GM12878 (cell line): ENCODE results near the gene NAA35. TPM values are rescaled to one million over a fixed set of nuclear protein-coding genes. Genes with fewer than 3 reads are reported as not detected.

Experiments
- ATAC-seq: fragments of 200-7000 bp; cut with Tn5 transposase; 3 replicates; pipeline ENCODE4 v1.9.1; 2020; ENCODE audit warnings: mild to moderate bottlenecking, moderate library complexity
- BruUV-seq: library from RNA; stranded (reverse); fragments of 400-500 nt; replicated peaks from 2 replicates; lab custom pipeline; 2021; lab: Mats Ljungman, UMichigan
- CTCF ChIA-PET: fragments of 300-600 bp; sonication (Branson Sonifier 250); formaldehyde crosslinking; extraction: SDS; loops from one replicate; lab custom pipeline; 2021; ENCODE audit warnings: inconsistent platforms; lab: Yijun Ruan, JAX
- POLR2A ChIA-PET: fragments of 350-600 bp; formaldehyde crosslinking; extraction: SDS; loops from one replicate; lab custom pipeline; 2021; ENCODE audit warnings: inconsistent platforms; lab: Charles Lee
- RAD21 ChIA-PET: fragments of 300-600 bp; sonication (Branson Sonifier 250); formaldehyde crosslinking; loops from one replicate; lab custom pipeline; 2023; ENCODE audit warnings: antibody characterized with exemption; ENCODE audit not compliant: unreplicated experiment; lab: Charles Lee
- SMC1A ChIA-PET: fragments of 300-600 bp; sonication (Branson Sonifier 250); formaldehyde crosslinking; loops from one replicate; lab custom pipeline; 2023; ENCODE audit not compliant: unreplicated experiment, uncharacterized antibody; lab: Charles Lee
- DNase-seq: peaks from one replicate; pipeline ENCODE4 v3.0.0-alpha.2; 2011; ENCODE audit warnings: low read depth, low spot score
- FAIRE-seq: peaks from 3 replicates; lab custom pipeline; 2011; peaks lifted over from hg19 to GRCh38; lab: Jason Lieb, UNC
- H2AFZ ChIP-seq: 2 replicates; pipeline ENCODE4 v1.6.0; 2011; ENCODE audit warnings: low read depth, low read length, control low read depth; ENCODE audit not compliant: control insufficient read depth
- H3K27ac ChIP-seq: 2 replicates; pipeline ENCODE4 v1.5.1; 2011; ENCODE audit warnings: control low read depth; ENCODE audit not compliant: control insufficient read depth, insufficient read depth
- H3K27me3 ChIP-seq, 2 experiments: replicated peaks in 1 of 2; 2 replicates each; pipeline versions ENCODE4 v1.6.0 to v1.6.1; 2011; ENCODE audit warnings: low read length in 1 of 2; ENCODE audit not compliant: control insufficient read depth in 2 of 2, insufficient read depth in 2 of 2
- H3K36me3 ChIP-seq, 2 experiments: 2 replicates each; pipeline ENCODE4 v1.5.1; 2011; ENCODE audit warnings: low read length in 1 of 2; ENCODE audit not compliant: control insufficient read depth in 2 of 2, insufficient read depth in 2 of 2
- H3K4me1 ChIP-seq: 2 replicates; pipeline ENCODE4 v1.6.1; 2011; ENCODE audit warnings: mild to moderate bottlenecking, low read length, moderate library complexity, mixed read lengths; ENCODE audit not compliant: control insufficient read depth, insufficient read depth
- H3K4me2 ChIP-seq: 2 replicates; pipeline ENCODE4 v1.6.0; 2011; ENCODE audit warnings: control low read depth; ENCODE audit not compliant: control insufficient read depth, insufficient read depth
- H3K4me3 ChIP-seq: fragments of 200-600 bp; sonication (generic); 2 replicates; pipeline ENCODE4 v1.5.1; 2016
- H3K79me2 ChIP-seq: 2 replicates; pipeline ENCODE4 v1.6.0; 2011; ENCODE audit warnings: low read length; ENCODE audit not compliant: control insufficient read depth, insufficient read depth
- H3K9ac ChIP-seq: 2 replicates; pipeline ENCODE4 v1.8.0; 2011; ENCODE audit warnings: low read length, control low read depth, mixed read lengths; ENCODE audit not compliant: control insufficient read depth, insufficient read depth
- H3K9me3 ChIP-seq: replicated peaks from 3 replicates; pipeline ENCODE4 v1.5.1; 2011; ENCODE audit warnings: mild to moderate bottlenecking, low read length; ENCODE audit not compliant: control insufficient read depth, insufficient read depth
- H4K20me1 ChIP-seq: 2 replicates; pipeline ENCODE4 v1.6.0; 2011; ENCODE audit not compliant: control insufficient read depth, insufficient read depth
- HDGF ChIP-seq: fragments of 450-650 bp; IDR thresholded peaks from 2 replicates; pipeline ENCODE4 v1.6.1; 2016; ENCODE audit warnings: antibody characterized with exemption
- IRF4 ChIP-seq: IDR thresholded peaks from 2 replicates; pipeline ENCODE4 v1.6.1; 2011; ENCODE audit warnings: low read depth, low read length
- MXI1 ChIP-seq: fragments of 150-350 bp; IDR thresholded peaks from 2 replicates; pipeline ENCODE4 v1.6.1; 2011; ENCODE audit warnings: low read depth, mild to moderate bottlenecking, inconsistent platforms, low read length, improper control_type of control experiment
- NFIC ChIP-seq: IDR thresholded peaks from 2 replicates; pipeline ENCODE4 v1.6.1; 2012; ENCODE audit warnings: low read depth, mild to moderate bottlenecking, inconsistent platforms, low read length, moderate library complexity
- NKRF ChIP-seq: fragments of 450-650 bp; conservative IDR thresholded peaks from 2 replicates; pipeline ENCODE4 v1.6.1; 2017; ENCODE audit warnings: mild to moderate bottlenecking, moderate library complexity
- SP1 ChIP-seq: IDR thresholded peaks from one replicate; pipeline ENCODE4 v1.6.1; 2011; ENCODE audit warnings: low read depth, low read length
- SRF ChIP-seq, 2 experiments: IDR thresholded peaks; 2 replicates each; pipeline ENCODE4 v1.6.1; 2011; ENCODE audit warnings: low read depth in 2 of 2, low read length in 2 of 2, mild to moderate bottlenecking in 1 of 2, moderate library complexity in 1 of 2
- USF1 ChIP-seq: IDR thresholded peaks from 2 replicates; pipeline ENCODE4 v1.6.1; 2011; ENCODE audit warnings: borderline replicate concordance, low read depth, mild to moderate bottlenecking, moderate library complexity, mixed read lengths, low read length; ENCODE audit not compliant: insufficient read depth; ENCODE audit errors: extremely low read length
- ZNF24 ChIP-seq: fragments of 450-650 bp; IDR thresholded peaks from 2 replicates; pipeline ENCODE4 v1.6.1; 2017; ENCODE audit warnings: antibody characterized with exemption, mild to moderate bottlenecking
- WGBS: methylation state at CpG from one replicate; pipeline ENCODE4 v1.1.6; 2016; ENCODE audit warnings: low lambda C conversion rate; ENCODE audit not compliant: insufficient replicate concordance, insufficient coverage; ENCODE audit errors: missing lambda C conversion rate; 5-methylcytosine and 5-hydroxymethylcytosine counted together
- in situ Hi-C: fragments of 300-500 bp; cut with MboI; formaldehyde crosslinking; loops from 9 replicates; pipeline ENCODE4 v1.14.3; 2018; ENCODE audit warnings: mixed read lengths
- intact Hi-C: fragments of 100-400 bp; cut with micrococcal nuclease; formaldehyde crosslinking; loops from one replicate; pipeline ENCODE4 v1.14.2; 2022; ENCODE audit not compliant: unreplicated experiment
- polyA plus RNA-seq, 11 experiments: library from polyadenylated mRNA; depleted of rRNA in 4 of 11; unstranded in 6 of 11; stranded (reverse) in 5 of 11; fragments of >200 nt; fragmentation: Nextera tagmentation in 4 of 11; fragmentation: Illumina TruSeq in 1 of 11; extraction: Ambion mirVana in 4 of 11; extraction: Trizol in 1 of 11; gene quantifications; 1 replicate in 1 of 11; 2 replicates in 10 of 11; pipeline versions ENCODE4 v1.2.1 to v1.2.3, GENCODE V29; 2011 to 2016; ENCODE audit warnings: inconsistent platforms in 2 of 11, missing spikeins in 2 of 11, low read depth in 1 of 11
- total RNA-seq, 4 experiments: library from RNA; depleted of rRNA in 3 of 4; stranded (reverse); fragments of >200 nt in 3 of 4; fragmentation: Illumina TruSeq in 1 of 4; extraction: Trizol in 1 of 4; gene quantifications; 2 replicates each; pipeline versions ENCODE4 v1.2.1 to v1.2.3, GENCODE V29; 2013 to 2021
- TF ChIP-seq, protein P1 (sequence below): fragments of 450-650 bp; IDR thresholded peaks from 2 replicates; pipeline ENCODE4 v1.6.1; 2018; ENCODE audit warnings: mild to moderate bottlenecking, low read depth, moderate library complexity; ENCODE audit not compliant: partially characterized antibody
- TF ChIP-seq, protein P2 (sequence below): fragments of 150-350 bp; IDR thresholded peaks from 2 replicates; pipeline ENCODE4 v1.6.1; 2014; ENCODE audit warnings: mild to moderate bottlenecking, low read depth, low read length

NAA35 gene
- total and polyA plus RNA-seq, 10 of the 15 experiments (the other 5 are each of a cell fraction or from before 2014, with no cell fraction given), result 15.5 to 38.0 (median 26.9) TPM

GRCh38 chr9:85940275-85940831, 593 bp upstream of the NAA35 start (continued):
- TF ChIP-seq USF1 (no peak), MXI1 (no peak), IRF4 (no peak), NFIC (0 out of 2 replicates have a peak, but pooled peaks have one; percentile 39), ZNF24 (no peak), SP1 (peak; percentile 58), SRF (IDR thresholded peaks at IDR 0.05; ENCODE audit: low read depth in 2 of 2, low read length in 2 of 2) (no peak), HDGF (no peak)
- TF ChIP-seq, protein P1, sequence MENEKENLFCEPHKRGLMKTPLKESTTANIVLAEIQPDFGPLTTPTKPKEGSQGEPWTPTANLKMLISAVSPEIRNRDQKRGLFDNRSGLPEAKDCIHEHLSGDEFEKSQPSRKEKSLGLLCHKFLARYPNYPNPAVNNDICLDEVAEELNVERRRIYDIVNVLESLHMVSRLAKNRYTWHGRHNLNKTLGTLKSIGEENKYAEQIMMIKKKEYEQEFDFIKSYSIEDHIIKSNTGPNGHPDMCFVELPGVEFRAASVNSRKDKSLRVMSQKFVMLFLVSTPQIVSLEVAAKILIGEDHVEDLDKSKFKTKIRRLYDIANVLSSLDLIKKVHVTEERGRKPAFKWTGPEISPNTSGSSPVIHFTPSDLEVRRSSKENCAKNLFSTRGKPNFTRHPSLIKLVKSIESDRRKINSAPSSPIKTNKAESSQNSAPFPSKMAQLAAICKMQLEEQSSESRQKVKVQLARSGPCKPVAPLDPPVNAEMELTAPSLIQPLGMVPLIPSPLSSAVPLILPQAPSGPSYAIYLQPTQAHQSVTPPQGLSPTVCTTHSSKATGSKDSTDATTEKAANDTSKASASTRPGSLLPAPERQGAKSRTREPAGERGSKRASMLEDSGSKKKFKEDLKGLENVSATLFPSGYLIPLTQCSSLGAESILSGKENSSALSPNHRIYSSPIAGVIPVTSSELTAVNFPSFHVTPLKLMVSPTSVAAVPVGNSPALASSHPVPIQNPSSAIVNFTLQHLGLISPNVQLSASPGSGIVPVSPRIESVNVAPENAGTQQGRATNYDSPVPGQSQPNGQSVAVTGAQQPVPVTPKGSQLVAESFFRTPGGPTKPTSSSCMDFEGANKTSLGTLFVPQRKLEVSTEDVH, result no peak
- TF ChIP-seq, all 136 proteins: peak for 21

DNA sequence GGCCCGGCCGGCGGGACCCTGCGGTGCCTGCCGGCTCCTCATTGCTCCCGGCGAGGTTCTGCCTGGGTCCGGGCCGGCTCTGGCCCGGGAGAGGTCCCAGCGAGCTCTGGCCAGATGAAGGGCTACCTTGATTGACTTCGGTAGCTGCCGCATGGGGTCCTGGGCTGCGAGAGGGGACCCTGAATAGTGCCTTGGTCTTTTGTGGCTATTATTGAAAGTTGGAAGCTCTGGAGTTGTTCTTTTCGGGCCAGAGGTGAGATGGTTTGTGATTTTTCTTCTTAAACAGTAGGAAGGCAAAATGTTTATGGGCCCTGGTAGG, 635 bp downstream of the NAA35 start:
- FAIRE-seq, result no peak
- H3K36me3 ChIP-seq, result peaks cover 0 to 7% of the 10 kb centered on the region in 2 experiments; a peak in 2 of 4 replicates
- peak overlapping the region; percentile 87 for H3K4me3 ChIP-seq
- H3K9ac ChIP-seq, result peak overlapping the region; percentile 95
- ChIA-PET SMC1A (interaction anchor here (1.4 kb wide), 1 partner anchor 11 kb away, joined by 3 read pairs; no protein-coding TSS in a partner anchor), POLR2A (no interaction called here), RAD21 (no interaction called here), CTCF (interaction anchor here (1.2 to 1.9 kb wide), 2 partner anchors 10 to 42 kb away, joined by 6 read pairs; no protein-coding TSS in a partner anchor)
- TF ChIP-seq, protein P2, sequence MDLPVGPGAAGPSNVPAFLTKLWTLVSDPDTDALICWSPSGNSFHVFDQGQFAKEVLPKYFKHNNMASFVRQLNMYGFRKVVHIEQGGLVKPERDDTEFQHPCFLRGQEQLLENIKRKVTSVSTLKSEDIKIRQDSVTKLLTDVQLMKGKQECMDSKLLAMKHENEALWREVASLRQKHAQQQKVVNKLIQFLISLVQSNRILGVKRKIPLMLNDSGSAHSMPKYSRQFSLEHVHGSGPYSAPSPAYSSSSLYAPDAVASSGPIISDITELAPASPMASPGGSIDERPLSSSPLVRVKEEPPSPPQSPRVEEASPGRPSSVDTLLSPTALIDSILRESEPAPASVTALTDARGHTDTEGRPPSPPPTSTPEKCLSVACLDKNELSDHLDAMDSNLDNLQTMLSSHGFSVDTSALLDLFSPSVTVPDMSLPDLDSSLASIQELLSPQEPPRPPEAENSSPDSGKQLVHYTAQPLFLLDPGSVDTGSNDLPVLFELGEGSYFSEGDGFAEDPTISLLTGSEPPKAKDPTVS, result no peak
- 0 out of 2 replicates have a peak, but pooled peaks have one; percentile 3 for TF ChIP-seq NKRF
- H3K9me3 ChIP-seq, result no peaks in the 10 kb centered on the region; the same call in 2 of the 3 replicates
- no peaks in the 10 kb centered on the region for H3K27me3 ChIP-seq
- peak overlapping the region; percentile 97 for H3K4me2 ChIP-seq
- no peak for DNase-seq
- no peak for ATAC-seq
- H3K4me1 ChIP-seq, result 0 out of 2 replicates have a peak, but pooled peaks cover 4% of the 10 kb centered on the region
- H2AFZ ChIP-seq, result peak overlapping the region; percentile 94
- intact Hi-C loops, result loop anchor here (5.0 kb wide), 1 partner anchor 199 kb away; the partner anchor contains the start of gene AGTPBP1
- H3K79me2 ChIP-seq, result peaks cover 51% of the 10 kb centered on the region
- in situ Hi-C loops, result no loop called here
- WGBS, result 1% methylated on average over 15 of the region's 15 CpGs
- no peaks in the 10 kb centered on the region for H4K20me1 ChIP-seq
- H3K27ac ChIP-seq, result peak overlapping the region; percentile 84
- no TSS peak for BruUV-seq
